Right lobe of liver (tissue), 6 donors: Measurements from ENCODE around the gene PRKCD. TPM values are rescaled to one million over a fixed set of nuclear protein-coding genes. Genes with fewer than 3 reads are reported as not detected.
"Not testable (repeated sequence)": the region's sequence is repeated elsewhere in the genome, so short reads cannot be mapped to it uniquely, and the experiment has no call there.

Source experiments
- ATAC-seq, 4 donors: fragments of 200-7000 bp; cut with Tn5 transposase; one replicate each; pipeline ENCODE4 v1.9.1; 2020; ENCODE audit warnings: mild to moderate bottlenecking in 4 of 4, moderate library complexity in 4 of 4
- DNase-seq, 3 donors: peaks; one replicate each; pipeline ENCODE4 v3.0.0-alpha.2; 2020
- H3K27ac ChIP-seq, 3 donors: fragments of 200-600 bp; one replicate each; pipeline ENCODE4 v1.8.0; 2022
- H3K27me3 ChIP-seq, 2 donors: fragments of 200-600 bp; one replicate each; pipeline ENCODE4 v1.8.0; 2022
- H3K36me3 ChIP-seq, 4 donors: fragments of 200-600 bp; sonication (generic) in 1 of 4; one replicate each; pipeline versions ENCODE4 v1.5.1 to v1.8.0; 2017 to 2022; ENCODE audit warnings: control low read depth in 1 of 4
- H3K4me1 ChIP-seq, 4 donors: fragments of 200-600 bp; sonication (generic) in 1 of 4; one replicate each; pipeline versions ENCODE4 v1.5.1 to v1.8.0; 2017 to 2022; ENCODE audit warnings: control low read depth in 1 of 4
- H3K4me3 ChIP-seq, 3 donors: fragments of 200-600 bp; one replicate each; pipeline ENCODE4 v1.8.0; 2022
- H3K9me3 ChIP-seq, 4 donors: fragments of 200-600 bp; sonication (generic) in 1 of 4; one replicate each; pipeline versions ENCODE4 v1.5.1 to v1.8.0; 2017 to 2022; ENCODE audit warnings: control low read depth in 1 of 4
- POLR2A ChIP-seq: fragments of 450-650 bp; IDR thresholded peaks from one replicate; pipeline ENCODE4 v1.6.1; 2017; ENCODE audit warnings: antibody characterized with exemption, mild to moderate bottlenecking
- WGBS: methylation state at CpG from one replicate; pipeline ENCODE4 v1.1.6; 2018; ENCODE audit warnings: low coverage, low lambda C conversion rate; ENCODE audit not compliant: insufficient coverage; ENCODE audit errors: missing lambda C conversion rate; 5-methylcytosine and 5-hydroxymethylcytosine counted together
- intact Hi-C, 2 donors: fragments of 100-400 bp; cut with DNase I; formaldehyde crosslinking; loops; one replicate each; pipeline versions ENCODE4 v1.11.2 to v1.14.1; 2022
- total RNA-seq, 6 experiments: library from RNA; depleted of rRNA in 2 of 6; stranded (reverse); fragments of >200 nt in 2 of 6; fragmentation: NEBNext Ultra II Directional in 3 of 6; extraction: Animal tissue kit (Norgen Biotek cat#: 25700) in 3 of 6; gene quantifications; one replicate each; pipeline versions ENCODE4 v1.1.0 to v1.2.4, GENCODE V29; 2016 to 2023
- TF ChIP-seq, protein P1 (sequence below), 4 donors: fragments of 200-600 bp in 3 of 4; fragments of 450-650 bp in 1 of 4; IDR thresholded peaks; one replicate each; pipeline versions ENCODE4 v1.5.1 to v1.8.0; 2016 to 2022; ENCODE audit warnings: antibody characterized with exemption in 4 of 4, mild to moderate bottlenecking in 2 of 4
- donor health status: DM: no; HTN: yes; CAD: no.
- donor health status: DM: no; HTN: no; CAD: no.
- donor health status: DM: no; HTN: no; CAD: no.
- donor health status: DM: no; HTN: yes; CAD: no.
- donor health status: DM: no; HTN: yes; CAD: no.

Gene PRKCD
- total RNA-seq, 6 experiments from 2014 or later = 3.5 to 8.3 (median 5.1) TPM

GRCh38 chr3:53149006-53149690 is 11.9 kb upstream of the PRKCD start:
- ATAC-seq = no peak
- no peak overlapping the region for H3K27ac ChIP-seq

GRCh38 chr3:53149699-53150098 is 11.3 kb upstream of the PRKCD start:
- Histone ChIP-seq H3K4me3 (no peak overlapping the region), H3K9me3 (no peaks in the 10 kb centered on the region), H3K4me1 (peaks cover 0 to 23% (median 4%) of the 10 kb centered on the region in 4 donors), H3K27ac (no peak overlapping the region), H3K36me3 (no peaks in the 10 kb centered on the region), H3K27me3 (no peaks in the 10 kb centered on the region)
- intact Hi-C loops = no loop called here
- 33% methylated on average over 1 of the region's 4 CpGs for WGBS
- ATAC-seq (no peak), DNase-seq (no peak)
- TF ChIP-seq, protein P1, sequence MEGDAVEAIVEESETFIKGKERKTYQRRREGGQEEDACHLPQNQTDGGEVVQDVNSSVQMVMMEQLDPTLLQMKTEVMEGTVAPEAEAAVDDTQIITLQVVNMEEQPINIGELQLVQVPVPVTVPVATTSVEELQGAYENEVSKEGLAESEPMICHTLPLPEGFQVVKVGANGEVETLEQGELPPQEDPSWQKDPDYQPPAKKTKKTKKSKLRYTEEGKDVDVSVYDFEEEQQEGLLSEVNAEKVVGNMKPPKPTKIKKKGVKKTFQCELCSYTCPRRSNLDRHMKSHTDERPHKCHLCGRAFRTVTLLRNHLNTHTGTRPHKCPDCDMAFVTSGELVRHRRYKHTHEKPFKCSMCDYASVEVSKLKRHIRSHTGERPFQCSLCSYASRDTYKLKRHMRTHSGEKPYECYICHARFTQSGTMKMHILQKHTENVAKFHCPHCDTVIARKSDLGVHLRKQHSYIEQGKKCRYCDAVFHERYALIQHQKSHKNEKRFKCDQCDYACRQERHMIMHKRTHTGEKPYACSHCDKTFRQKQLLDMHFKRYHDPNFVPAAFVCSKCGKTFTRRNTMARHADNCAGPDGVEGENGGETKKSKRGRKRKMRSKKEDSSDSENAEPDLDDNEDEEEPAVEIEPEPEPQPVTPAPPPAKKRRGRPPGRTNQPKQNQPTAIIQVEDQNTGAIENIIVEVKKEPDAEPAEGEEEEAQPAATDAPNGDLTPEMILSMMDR (IDR thresholded peaks at IDR 0.05) = no peak
- no peak for TF ChIP-seq POLR2A

More at GRCh38 chr3:53149006-53149690, 11.9 kb upstream of the PRKCD start:
- Histone ChIP-seq H3K36me3 (no peaks in the 10 kb centered on the region), H3K4me1 (peaks cover 0 to 23% (median 4%) of the 10 kb centered on the region in 4 donors), H3K9me3 (no peaks in the 10 kb centered on the region), H3K4me3 (no peak overlapping the region), H3K27me3 (no peaks in the 10 kb centered on the region)
- no peak for DNase-seq
- WGBS = no CpG with 5 or more reads among the region's 13 CpGs
- intact Hi-C loops = no loop called here
- TF ChIP-seq, protein P1 (IDR thresholded peaks at IDR 0.05) = no peak
- no peak for TF ChIP-seq POLR2A

- no peaks in the 10 kb centered on the region for H3K9me3 ChIP-seq
- ATAC-seq = peak; percentile 77 to 91 (median 86)
- H3K27ac ChIP-seq = peak overlapping the region in 1 of 3 donors; percentile 29
- H3K36me3 ChIP-seq = no peaks in the 10 kb centered on the region
- TF ChIP-seq, protein P1 (IDR thresholded peaks at IDR 0.05) = no peak
- TF ChIP-seq POLR2A = no peak
- H3K4me1 ChIP-seq = peaks cover 0 to 24% (median 4%) of the 10 kb centered on the region in 4 donors
- no peak overlapping the region for H3K4me3 ChIP-seq
- intact Hi-C loops = no loop called here
- H3K27me3 ChIP-seq = no peaks in the 10 kb centered on the region
- peak; percentile 65 to 84 (median 81) for DNase-seq
- 65% methylated on average over 3 of the region's 7 CpGs for WGBS
These were observed 10.5 kb upstream of the PRKCD start for GRCh38 chr3:53150247-53151085.

- H3K4me3 ChIP-seq, H3K27ac ChIP-seq, H3K9me3 ChIP-seq, H3K36me3 ChIP-seq, intact Hi-C loops, H3K27me3 ChIP-seq, ATAC-seq: not testable (repeated sequence)
- peaks cover 0 to 29% (median 4%) of the 10 kb centered on the region in 4 donors for H3K4me1 ChIP-seq
- 85% methylated on average over 8 of the region's 9 CpGs for WGBS
- peak in 1 of 3 donors; percentile 11 for DNase-seq
These were observed 9.9 kb upstream of the PRKCD start for GRCh38 chr3:53151086-53151438.

DNA sequence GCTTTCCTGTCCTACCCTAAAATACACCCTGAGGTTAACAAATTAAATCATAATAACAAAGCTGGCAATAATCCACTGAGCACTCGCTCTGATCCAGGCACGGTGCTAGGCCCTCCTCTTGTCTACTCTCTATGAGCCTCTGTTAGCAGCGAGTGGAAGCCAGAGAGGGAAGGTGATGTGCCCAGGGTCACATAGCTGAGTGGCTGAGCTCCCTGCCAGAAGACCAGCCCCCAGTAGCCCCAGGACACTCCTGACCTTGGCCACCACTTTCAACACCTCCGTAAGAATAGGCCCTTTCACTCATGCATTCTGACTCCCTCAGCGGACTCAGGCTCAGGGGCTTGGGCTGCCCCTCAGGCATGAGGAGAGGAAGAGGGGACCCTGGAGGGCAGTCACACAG is 9.5 kb upstream of the PRKCD start:
- H3K4me1 ChIP-seq = peaks cover 0 to 29% (median 4%) of the 10 kb centered on the region in 4 donors
- ATAC-seq (no peak), DNase-seq (peak in 1 of 3 donors; percentile 29)
- TF ChIP-seq, protein P1 (IDR thresholded peaks at IDR 0.05) = no peak
- no peak for TF ChIP-seq POLR2A
- no peaks in the 10 kb centered on the region for H3K36me3 ChIP-seq
- no CpG with 5 or more reads among the region's 5 CpGs for WGBS
- intact Hi-C loops = no loop called here
- H3K4me3 ChIP-seq = no peak overlapping the region
- H3K9me3 ChIP-seq = no peaks in the 10 kb centered on the region
- no peaks in the 10 kb centered on the region for H3K27me3 ChIP-seq
- H3K27ac ChIP-seq = no peak overlapping the region
